CD1c-positive myeloid dendritic cell (primary cell): ENCODE results near the gene ZNF562.
A peak's percentile ranks its signal among the peaks of the same experiment; 100 is the strongest.
"Not testable (repeated sequence)": the region's sequence is repeated elsewhere in the genome, so short reads cannot be mapped to it uniquely, and the experiment has no call there.

Source experiments
- DNase-seq: peaks from one replicate; pipeline ENCODE4 v3.0.0-alpha.2; 2016; ENCODE audit errors: extremely low spot score

Gene ZNF562

DNA sequence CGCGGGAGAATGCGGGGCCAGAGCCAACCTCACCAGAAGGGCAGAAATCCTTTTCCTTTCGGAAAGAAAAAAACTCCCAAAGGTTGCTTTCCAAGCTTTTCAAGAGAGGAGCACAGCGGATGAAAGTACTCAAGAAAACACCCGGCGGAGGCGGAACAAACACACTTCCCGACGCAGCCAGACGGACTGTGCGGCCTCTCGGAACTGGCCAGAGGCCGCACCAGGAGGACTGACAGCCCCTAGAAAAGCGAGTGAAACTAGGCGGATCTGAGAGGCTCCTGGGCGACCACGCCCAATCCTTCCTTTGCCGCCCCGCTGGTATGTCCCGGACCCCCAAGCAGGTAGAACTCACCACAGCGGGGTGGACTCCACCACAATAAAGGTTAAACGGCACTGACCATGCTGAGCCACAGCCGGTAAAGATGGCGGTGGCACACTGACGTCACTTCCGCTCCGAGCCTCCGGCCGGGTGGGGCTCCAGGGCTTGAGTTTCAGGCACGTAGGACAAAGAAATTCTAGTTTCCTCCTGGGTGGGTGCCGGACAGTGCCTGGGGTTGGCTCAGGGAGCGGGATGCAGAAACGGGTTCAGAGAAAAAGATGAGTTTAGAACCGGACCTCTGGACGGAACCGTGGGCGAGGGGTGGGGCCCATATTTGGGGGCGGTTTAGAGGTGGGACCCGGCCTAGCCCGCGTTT lies at the start of gene ZNF562:
Gene ZNF562, minus strand, starts transcription at position 438 of the 695 bp plus-strand sequence. CDS start 14,356 bp downstream, outside the sequence.
- peak; percentile 90 for DNase-seq

- DNase-seq, result no peak
These were observed 49.3 kb upstream of the ZNF562 start for GRCh38 chr19:9724157-9724556.

DNA sequence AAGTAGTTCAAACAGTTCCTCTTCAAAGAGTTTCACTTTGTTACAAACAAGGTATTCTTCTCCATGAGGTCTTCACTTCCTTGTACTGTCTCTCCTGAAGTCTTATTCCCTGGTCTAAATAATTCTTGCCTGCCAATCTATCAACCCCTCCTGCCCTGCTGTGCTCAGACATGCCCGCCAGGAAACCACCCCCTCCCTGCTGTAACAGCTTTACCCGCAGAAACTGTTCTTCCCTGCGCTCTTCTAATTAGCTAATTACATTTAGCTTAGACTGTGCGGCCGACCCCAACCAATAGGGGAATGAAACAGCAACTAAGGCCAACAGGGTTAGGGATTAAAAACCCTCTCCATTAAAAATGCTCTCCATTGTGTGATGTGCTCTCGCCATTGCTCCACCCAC lies 47.0 kb upstream of the ZNF562 start:
- peak; percentile 17 for DNase-seq

DNA sequence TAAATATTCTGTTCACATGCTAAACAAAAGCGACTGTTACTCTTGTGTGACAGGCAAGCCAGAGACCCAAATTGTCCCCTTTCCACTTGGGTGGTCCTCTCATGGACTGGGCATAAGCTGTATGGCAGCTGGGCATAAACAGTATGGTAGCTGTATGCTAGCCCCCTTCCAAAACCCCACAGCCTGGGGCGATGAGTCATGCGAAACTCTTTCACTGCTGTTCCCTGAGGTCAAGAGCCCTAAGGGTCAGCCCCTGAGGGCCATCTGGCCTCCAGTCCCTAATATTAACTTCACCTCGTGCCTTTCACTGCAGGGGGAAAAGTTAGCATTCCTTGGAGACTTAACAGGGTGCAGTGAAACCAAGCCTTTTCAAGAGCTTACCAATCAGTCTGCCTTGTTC lies 45.6 kb upstream of the ZNF562 start:
- no peak for DNase-seq

GRCh38 chr19:9711815-9712214 lies 36.9 kb upstream of the ZNF562 start:
- no peak for DNase-seq

DNA sequence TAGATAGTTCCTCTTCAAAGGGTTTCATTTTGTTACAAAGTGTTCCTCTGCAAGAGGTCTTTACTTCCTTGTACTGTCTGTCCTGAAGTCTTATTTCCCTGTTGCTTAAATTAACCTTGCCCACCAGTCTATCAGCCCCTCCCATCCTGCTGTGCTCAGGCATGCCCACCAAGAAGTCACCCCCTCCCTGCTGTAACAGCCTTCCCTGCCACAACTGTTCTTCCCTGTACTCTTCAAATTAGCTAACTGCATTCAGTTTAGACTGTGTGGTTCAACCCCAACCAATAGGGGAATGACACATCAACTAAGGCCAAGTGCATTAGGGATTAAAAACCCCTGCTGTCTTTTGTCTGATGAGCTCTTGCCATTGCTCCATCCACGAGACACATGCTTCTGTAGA lies 34.4 kb upstream of the ZNF562 start:
- peak; percentile 7 for DNase-seq

DNA sequence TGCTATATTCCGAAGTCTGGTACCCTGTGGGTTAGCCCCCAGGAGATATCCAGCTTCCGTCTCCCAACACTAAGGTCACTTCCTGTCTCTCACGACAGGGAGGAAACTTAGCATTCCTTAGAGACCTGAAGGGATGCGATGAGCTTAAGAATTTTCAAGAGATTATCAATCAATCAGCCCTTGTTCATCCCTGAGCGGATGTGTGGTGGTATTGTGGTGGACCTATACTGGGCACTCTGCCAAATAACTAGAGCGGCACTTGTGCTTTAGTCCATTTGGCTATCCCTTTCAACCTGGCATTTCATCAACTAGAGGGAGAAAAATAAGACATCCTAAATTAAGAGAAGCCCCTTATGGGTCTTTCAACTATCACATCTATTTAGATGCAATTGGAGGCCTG lies 30.9 kb upstream of the ZNF562 start:
- DNase-seq, result no peak

DNA sequence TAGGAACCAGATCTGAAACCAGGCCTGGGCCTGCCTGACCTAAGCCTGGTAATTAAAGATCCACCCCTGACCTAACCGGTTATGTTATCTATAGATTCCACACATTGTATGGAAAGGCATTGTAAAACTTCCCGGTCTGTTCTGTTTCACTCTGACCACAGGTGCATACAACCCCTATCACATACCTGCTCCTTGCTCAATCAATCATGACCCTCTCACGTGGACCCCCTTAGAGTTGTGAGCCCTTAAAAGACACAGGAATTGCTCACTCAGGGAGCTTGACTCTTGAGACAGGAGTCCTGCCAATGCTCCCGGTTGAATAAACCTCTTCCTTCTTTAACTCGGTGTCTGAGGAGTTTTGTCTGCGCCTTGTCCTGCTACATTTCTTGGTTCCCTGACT lies 27.3 kb upstream of the ZNF562 start:
- DNase-seq, result no peak

- no peak for DNase-seq
These were observed 25.5 kb upstream of the ZNF562 start for GRCh38 chr19:9700229-9700981.

- DNase-seq, result not testable (repeated sequence)
These were observed 15.4 kb upstream of the ZNF562 start for GRCh38 chr19:9690301-9690700.

DNA sequence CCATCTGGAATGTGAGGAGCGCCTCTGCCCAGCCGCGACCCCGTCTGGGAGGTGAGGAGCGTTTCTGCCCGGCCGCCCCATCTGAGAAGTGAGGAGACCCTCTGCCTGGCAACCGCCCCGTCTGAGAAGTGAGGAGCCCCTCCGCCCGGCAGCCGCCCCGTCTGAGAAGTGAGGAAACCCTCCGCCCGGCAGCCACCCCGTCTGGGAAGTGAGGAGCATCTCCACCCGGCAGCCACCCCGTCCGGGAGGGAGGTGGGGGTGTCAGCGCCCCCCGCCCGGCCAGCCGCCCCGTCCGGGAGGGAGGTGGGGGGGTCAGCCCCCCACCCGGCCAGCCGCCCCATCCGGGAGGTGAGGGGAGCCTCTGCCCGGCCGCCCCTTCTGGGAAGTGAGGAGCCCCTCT lies 5.1 kb upstream of the ZNF562 start:
- DNase-seq, result not testable (repeated sequence)

GRCh38 chr19:9675358-9675901 lies 530 bp upstream of the ZNF562 start:
- not testable (repeated sequence) for DNase-seq

DNA sequence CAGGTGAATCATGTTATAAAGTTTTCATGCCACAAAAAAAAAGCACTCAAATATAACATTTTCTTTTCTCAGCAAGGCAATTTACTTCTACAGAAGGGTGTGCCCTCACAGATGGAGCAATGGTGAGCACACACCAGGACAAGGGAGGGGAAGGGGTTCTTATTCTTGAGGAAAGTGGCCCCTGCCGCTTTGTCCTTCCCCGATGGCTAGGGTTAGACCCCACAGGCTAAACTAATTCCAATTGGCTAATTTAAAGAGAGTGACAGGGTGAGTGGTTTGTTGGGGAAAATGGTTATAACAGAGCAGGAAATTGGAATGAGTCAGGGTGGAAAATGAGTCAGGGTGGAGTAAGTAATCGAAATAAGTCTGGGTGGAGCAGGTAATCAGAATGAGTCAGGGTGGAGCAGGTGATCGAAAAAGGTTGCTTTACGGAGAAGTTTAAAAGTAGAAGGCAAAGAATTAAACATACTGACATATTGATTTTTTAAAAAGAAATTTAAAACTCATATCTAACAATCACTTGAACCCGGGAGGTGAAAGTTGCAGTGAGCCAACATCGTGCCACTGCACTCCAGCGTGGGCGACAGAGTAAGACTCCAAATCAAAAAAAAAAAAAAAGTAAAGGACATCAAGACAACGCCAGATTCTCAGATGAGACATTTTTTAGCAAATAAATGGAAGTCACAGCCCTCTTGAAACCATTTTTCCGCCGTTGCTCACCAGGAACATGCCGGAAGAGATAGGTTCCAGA lies 813 bp downstream of the ZNF562 start:
- peak; percentile 14 for DNase-seq

DNA sequence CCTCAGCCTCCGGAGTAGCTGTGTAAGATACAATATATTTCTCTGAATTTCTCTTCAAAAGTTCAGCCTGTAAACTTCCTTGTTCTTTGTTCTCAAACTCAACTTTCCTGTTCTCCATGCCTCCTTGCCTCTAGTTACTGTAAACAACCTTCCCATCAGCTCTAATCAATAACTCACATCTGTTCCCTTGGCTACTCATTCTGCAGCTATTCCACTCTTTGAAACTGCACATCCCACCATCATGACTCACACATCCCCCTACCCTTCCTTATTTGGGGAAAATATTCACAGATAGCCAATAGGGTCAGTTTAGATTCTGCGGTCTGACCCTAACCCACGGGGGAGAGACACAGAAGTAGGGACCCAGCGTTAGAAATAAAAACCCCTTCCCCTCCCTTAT lies 2.0 kb downstream of the ZNF562 start:
- DNase-seq, result no peak

DNA sequence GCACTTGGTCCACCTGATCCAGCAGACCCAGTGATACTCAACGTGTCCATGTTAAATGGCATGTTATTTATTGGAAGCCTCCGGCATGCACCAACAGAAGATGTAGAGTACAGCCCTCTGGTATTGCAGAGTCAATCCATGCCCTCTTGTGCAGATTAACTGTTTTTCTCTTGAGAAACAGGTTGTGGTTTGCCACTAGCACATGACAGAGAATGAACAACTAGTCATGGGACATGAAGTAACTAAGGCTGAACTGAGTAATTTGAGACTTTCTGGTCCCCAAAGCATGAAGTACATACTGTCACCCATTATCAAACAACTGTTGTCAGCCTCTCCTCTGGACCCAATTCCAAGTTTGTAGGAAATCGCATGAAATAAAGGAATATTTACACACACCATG lies 3.2 kb downstream of the ZNF562 start:
- DNase-seq, result peak; percentile 44

DNA sequence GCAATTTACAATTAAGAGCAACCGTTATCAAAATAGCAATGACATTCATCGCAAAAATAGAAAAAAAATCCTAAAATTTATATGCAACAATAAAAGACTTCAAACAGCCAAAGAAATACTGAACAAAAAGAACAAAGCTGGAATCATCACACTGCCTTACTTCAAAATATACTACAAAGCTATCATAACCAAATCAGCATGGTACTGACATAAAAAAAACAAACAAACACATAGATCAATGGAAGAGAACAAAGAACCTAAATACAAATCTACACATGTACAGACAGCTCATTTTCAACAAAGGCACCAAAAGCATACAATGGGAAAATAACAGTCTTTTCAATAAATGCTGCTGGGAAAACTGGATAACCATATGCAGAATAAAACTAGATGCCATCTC lies 6.4 kb downstream of the ZNF562 start:
- DNase-seq, result no peak

DNA sequence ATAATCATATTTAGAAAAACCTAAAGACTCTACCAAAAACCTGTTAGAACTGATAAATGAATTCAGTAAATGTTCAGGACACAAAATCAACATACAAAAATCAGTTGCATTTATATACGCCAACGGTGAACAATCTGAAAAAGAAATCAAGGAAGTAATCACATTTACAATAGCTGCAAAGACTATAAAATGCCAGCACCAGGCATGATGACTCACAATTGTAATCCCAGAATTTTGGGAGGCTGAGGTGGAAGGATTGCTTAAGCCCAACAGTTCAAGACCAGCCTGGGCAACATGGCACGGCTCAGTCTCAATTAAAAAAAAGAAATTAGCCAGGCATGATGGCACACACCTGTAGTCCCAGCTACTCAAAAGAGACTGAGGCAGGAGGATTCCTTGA lies 7.0 kb downstream of the ZNF562 start:
- DNase-seq, result no peak

GRCh38 chr19:9658769-9659168 lies 16.1 kb downstream of the ZNF562 start:
- DNase-seq, result no peak

DNA sequence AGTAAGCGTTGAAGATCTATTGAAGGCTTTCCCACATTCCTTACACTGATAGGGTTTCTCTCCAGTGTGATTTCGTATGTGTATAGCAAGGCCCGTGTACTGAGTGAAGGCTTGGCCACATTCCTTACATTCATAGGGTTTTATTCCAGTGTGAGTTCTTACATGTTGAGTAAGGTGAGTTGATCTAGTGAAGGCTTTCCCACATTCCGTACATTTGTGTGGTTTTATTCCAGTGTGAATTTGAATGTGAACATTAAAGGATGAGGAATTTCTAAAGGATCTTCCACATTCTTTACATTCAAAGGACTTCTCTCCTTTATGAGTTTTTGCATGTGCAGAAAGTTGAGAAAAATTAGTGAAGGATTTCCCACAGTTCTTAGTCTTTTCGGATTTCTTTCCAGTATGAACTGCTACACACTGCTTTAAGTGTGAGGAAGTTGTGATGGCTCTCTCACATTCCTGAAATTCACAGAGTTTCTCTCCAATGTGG lies 21.8 kb downstream of the ZNF562 start:
- DNase-seq, result not testable (repeated sequence)

DNA sequence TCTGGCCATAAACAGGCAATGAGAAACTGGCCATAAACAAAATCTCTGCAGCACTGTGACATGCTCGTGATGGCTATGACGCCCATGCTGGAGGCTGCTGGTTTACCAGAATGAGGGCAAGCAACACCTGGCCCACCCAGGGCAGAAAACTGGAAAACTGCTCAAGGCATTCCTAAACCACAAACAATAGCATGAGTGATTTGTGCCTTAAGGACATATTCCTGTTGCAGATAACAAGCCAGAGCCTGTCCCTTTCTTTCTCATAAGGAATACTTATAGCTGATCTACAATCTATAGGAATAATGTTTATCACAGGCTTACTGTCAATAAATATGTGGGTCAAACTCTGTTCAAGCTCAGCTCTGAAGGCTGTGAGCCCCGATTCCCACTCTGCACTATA lies 23.4 kb downstream of the ZNF562 start:
- DNase-seq, result not testable (repeated sequence)

DNA sequence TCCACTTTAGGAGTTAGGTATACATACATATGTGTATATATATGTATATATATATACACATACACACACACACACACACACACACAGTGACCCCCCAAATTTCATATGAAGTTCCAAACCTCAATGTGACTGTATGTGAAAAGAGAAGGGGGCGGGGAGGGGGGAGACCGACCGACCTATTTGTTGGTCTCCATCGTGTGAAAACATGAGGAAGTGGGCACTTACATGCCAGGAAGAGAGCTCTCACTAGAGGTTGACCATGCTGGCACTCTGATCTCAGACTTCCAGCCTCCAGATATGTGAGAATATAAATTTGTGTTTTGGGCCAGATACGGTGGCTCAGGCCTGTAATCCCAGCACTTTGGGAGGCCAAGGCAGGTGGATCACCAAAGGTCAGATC lies 24.6 kb downstream of the ZNF562 start:
- DNase-seq, result no peak

GRCh38 chr19:9645472-9645871 lies 29.4 kb downstream of the ZNF562 start:
- no peak for DNase-seq
